Activated T-helper 2 cell treated with anti-CD3 and anti-CD28 coated beads, Interferon-gamma antibody, Interleukin-2, Interleukin-4, amounts not matched to agents 10 μg/mL and 5 μg/mL and 100 μg/mL, durations not matched to agents 14 hours and 24 hours and 36 hours (primary cell): ENCODE measurements around the gene INSM1. TPM values are rescaled to one million over a fixed set of nuclear protein-coding genes. Genes with fewer than 3 reads are reported as not detected.

ENCODE experiments used
- DNase-seq: peaks from one replicate; pipeline ENCODE4 v3.0.0; 2021; ENCODE audit warnings: low spot score
- H3K27ac Mint-ChIP-seq: one replicate; pipeline ENCODE4 v1.8.0; 2021; ENCODE audit warnings: mixed read lengths
- H3K27me3 Mint-ChIP-seq: one replicate; pipeline ENCODE4 v1.8.0; 2021; ENCODE audit warnings: low read depth, mixed read lengths
- H3K36me3 Mint-ChIP-seq: one replicate; pipeline ENCODE4 v1.8.0; 2021; ENCODE audit warnings: low read depth, mixed read lengths
- H3K4me1 Mint-ChIP-seq: one replicate; pipeline ENCODE4 v1.8.0; 2021; ENCODE audit warnings: low read depth, mixed read lengths
- H3K4me3 Mint-ChIP-seq: one replicate; pipeline ENCODE4 v1.8.0; 2021; ENCODE audit warnings: low read depth, mild to moderate bottlenecking, moderate library complexity, mixed read lengths
- H3K9me3 Mint-ChIP-seq: one replicate; pipeline ENCODE4 v1.8.0; 2021; ENCODE audit warnings: mixed read lengths
- intact Hi-C: fragments of 100-400 bp; cut with micrococcal nuclease; formaldehyde crosslinking; loops from one replicate; pipeline ENCODE4 v1.15.1; 2023
- total RNA-seq: library from RNA; stranded (reverse); gene quantifications from 2 replicates; pipeline ENCODE4 v1.2.3, GENCODE V29; 2022

INSM1 gene
- total RNA-seq, 1 donor from 2014 or later, result 31.5 TPM

GRCh38 chr20:20386192-20386591 lies 18.3 kb downstream of the INSM1 start:
- Mint-ChIP-seq H3K36me3 (no peaks in the 10 kb centered on the region), H3K9me3 (no peaks in the 10 kb centered on the region), H3K27ac (no peak overlapping the region), H3K4me3 (no peak overlapping the region), H3K4me1 (no peaks in the 10 kb centered on the region), H3K27me3 (no peaks in the 10 kb centered on the region)
- no peak for DNase-seq
- intact Hi-C loops, result no loop called here

GRCh38 chr20:20390393-20390792 lies 22.5 kb downstream of the INSM1 start:
- Mint-ChIP-seq H3K4me3 (no peak overlapping the region), H3K36me3 (peaks cover 6% of the 10 kb centered on the region), H3K27ac (no peak overlapping the region), H3K27me3 (no peaks in the 10 kb centered on the region), H3K9me3 (no peaks in the 10 kb centered on the region), H3K4me1 (no peaks in the 10 kb centered on the region)
- intact Hi-C loops, result no loop called here
- DNase-seq, result no peak

- Mint-ChIP-seq H3K36me3 (peaks cover 6% of the 10 kb centered on the region), H3K9me3 (no peaks in the 10 kb centered on the region), H3K4me3 (no peak overlapping the region), H3K27me3 (no peaks in the 10 kb centered on the region), H3K4me1 (no peaks in the 10 kb centered on the region), H3K27ac (no peak overlapping the region)
- intact Hi-C loops, result no loop called here
- DNase-seq, result no peak
Measured at GRCh38 chr20:20391115-20391514, 23.2 kb downstream of the INSM1 start.

- H3K9me3 Mint-ChIP-seq, result no peaks in the 10 kb centered on the region
- H3K27me3 Mint-ChIP-seq, result no peaks in the 10 kb centered on the region
- H3K4me1 Mint-ChIP-seq, result no peaks in the 10 kb centered on the region
- no peak overlapping the region for H3K4me3 Mint-ChIP-seq
- H3K27ac Mint-ChIP-seq, result no peak overlapping the region
- DNase-seq, result no peak
- intact Hi-C loops, result no loop called here
- peaks cover 6% of the 10 kb centered on the region for H3K36me3 Mint-ChIP-seq
Measured at GRCh38 chr20:20391766-20392165, 23.9 kb downstream of the INSM1 start.

DNA sequence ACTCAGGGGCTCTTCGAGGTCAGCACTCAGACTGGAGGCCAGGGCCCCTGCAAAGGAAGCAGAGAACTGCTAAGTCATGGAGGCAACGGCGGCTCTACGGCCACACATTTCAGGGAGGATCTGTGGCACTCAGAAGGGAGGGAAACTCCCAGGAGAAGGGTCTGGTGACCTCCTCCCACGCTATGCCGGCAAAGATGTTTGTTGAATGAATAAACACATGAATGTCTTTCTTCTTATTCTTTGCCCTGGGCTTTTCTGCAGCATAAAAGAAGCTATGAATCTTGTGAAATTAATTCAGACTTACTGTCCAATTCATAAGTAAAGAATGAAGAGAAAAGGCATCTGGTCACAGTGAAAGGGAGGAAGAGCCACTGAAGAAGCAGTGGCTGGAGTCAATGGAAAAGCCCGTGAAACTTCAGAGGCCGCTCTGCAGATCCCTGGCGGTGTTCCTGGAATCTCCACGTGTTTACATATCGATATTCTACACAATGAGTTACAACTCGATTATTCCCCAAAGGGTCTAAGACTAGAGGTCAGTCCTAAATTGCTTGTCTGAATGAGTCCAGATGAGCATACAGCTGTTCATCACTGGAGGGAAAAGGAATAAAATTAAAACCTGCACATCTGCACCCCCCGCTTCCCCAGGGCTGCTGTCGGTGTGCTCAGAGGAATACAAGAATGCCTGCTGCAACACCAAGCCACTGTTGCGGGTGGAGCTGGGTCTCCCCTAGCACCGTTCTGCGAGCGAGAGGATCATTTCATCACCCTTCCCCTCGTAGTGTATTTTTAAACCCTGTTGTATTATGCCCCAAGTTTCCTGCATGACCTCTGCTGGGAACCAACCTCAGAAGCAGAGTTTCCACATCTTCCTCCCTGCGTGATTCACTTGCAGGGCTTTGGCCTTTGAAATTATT lies 25.6 kb downstream of the INSM1 start:
- H3K9me3 Mint-ChIP-seq, result no peaks in the 10 kb centered on the region
- peaks cover 6% of the 10 kb centered on the region for H3K36me3 Mint-ChIP-seq
- intact Hi-C loops, result no loop called here
- no peak overlapping the region for H3K27ac Mint-ChIP-seq
- no peaks in the 10 kb centered on the region for H3K27me3 Mint-ChIP-seq
- no peaks in the 10 kb centered on the region for H3K4me1 Mint-ChIP-seq
- no peak for DNase-seq
- no peak overlapping the region for H3K4me3 Mint-ChIP-seq

DNA sequence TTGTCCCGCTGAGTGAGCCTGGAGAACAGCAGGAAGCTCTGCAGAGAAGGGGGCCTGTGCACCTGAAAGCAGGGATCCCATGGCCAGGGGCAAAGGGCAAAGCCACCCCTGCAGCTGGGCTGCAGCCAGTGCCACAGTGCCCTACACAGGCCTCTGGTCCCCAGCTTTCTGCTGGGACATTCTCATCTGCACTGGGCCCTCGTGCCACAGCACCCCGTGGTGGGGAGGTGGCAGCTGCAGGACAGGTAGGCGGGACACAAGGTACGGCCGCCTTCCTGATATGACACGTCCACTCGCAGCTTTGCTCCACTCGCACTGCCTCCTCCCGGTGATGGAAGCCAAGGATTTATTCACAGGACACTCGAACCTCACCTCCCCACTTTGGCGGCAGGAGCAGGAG lies 27.2 kb downstream of the INSM1 start:
- H3K9me3 Mint-ChIP-seq, result no peaks in the 10 kb centered on the region
- no peak overlapping the region for H3K27ac Mint-ChIP-seq
- H3K27me3 Mint-ChIP-seq, result no peaks in the 10 kb centered on the region
- intact Hi-C loops, result no loop called here
- no peaks in the 10 kb centered on the region for H3K4me1 Mint-ChIP-seq
- H3K36me3 Mint-ChIP-seq, result peaks cover 6% of the 10 kb centered on the region
- no peak for DNase-seq
- no peak overlapping the region for H3K4me3 Mint-ChIP-seq

- intact Hi-C loops, result no loop called here
- no peaks in the 10 kb centered on the region for H3K4me1 Mint-ChIP-seq
- H3K27ac Mint-ChIP-seq, result no peak overlapping the region
- peaks cover 6% of the 10 kb centered on the region for H3K36me3 Mint-ChIP-seq
- DNase-seq, result no peak
- H3K9me3 Mint-ChIP-seq, result no peaks in the 10 kb centered on the region
- H3K4me3 Mint-ChIP-seq, result no peak overlapping the region
- H3K27me3 Mint-ChIP-seq, result no peaks in the 10 kb centered on the region
Measured at GRCh38 chr20:20395903-20396568, 28.1 kb downstream of the INSM1 start.

- Mint-ChIP-seq H3K27me3 (no peaks in the 10 kb centered on the region), H3K4me1 (no peaks in the 10 kb centered on the region), H3K27ac (no peak overlapping the region), H3K4me3 (no peak overlapping the region), H3K9me3 (no peaks in the 10 kb centered on the region), H3K36me3 (peaks cover 6% of the 10 kb centered on the region)
- intact Hi-C loops, result no loop called here
- no peak for DNase-seq
Measured at GRCh38 chr20:20396794-20397193, 28.9 kb downstream of the INSM1 start.

GRCh38 chr20:20398123-20398522 lies 30.2 kb downstream of the INSM1 start:
- no peaks in the 10 kb centered on the region for H3K9me3 Mint-ChIP-seq
- no peak overlapping the region for H3K27ac Mint-ChIP-seq
- H3K27me3 Mint-ChIP-seq, result no peaks in the 10 kb centered on the region
- intact Hi-C loops, result no loop called here
- DNase-seq, result no peak
- H3K4me1 Mint-ChIP-seq, result no peaks in the 10 kb centered on the region
- H3K36me3 Mint-ChIP-seq, result no peaks in the 10 kb centered on the region
- H3K4me3 Mint-ChIP-seq, result no peak overlapping the region

DNA sequence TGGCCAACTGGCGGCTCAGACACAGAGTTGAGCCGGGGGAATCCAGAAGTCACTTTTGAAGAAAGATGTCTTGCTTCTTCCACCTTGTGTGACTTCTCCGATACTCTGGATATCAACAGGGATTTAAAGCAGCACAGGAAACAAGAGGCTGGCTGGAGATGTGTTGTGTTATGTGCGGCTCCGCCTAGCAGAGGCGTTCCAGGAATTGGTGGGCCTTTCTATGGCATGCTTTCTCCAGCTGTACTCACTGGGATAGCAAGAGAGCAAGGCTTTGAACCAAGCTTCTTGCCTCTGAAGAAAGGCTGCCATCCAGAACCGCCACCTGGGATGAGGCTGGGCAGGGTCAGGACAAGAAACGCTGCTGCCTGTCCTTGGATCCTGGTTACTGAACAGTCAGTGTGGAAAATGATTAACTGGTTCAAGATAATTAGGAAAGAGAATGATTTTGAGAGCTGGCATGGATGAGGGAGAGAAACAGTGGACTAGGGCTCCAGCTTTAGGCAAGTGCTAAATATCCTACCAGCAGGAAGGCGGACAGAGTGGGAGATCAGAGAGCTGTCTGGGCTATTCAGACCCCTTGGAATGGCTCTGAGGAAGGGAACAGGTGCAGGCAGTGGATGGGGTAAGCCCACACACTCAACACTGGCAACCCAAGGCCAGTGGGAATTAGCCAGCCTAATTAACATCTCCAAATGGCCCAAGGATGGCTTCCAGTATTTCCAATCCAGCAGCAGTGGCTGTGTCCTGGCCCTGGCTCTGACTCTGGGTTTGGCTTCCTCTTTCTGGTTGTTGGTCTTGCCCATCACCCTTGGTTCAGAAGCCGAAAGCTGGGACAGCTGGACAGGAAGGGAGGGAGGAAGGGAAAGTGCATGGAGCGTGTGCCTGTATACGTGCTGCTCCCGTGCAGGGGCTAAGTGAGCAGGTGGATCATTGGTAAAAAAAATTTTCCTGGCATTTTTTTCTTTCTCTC lies 31.9 kb downstream of the INSM1 start:
- H3K4me3 Mint-ChIP-seq, result no peak overlapping the region
- intact Hi-C loops, result no loop called here
- no peaks in the 10 kb centered on the region for H3K36me3 Mint-ChIP-seq
- no peaks in the 10 kb centered on the region for H3K27me3 Mint-ChIP-seq
- no peak overlapping the region for H3K27ac Mint-ChIP-seq
- DNase-seq, result no peak
- H3K9me3 Mint-ChIP-seq, result no peaks in the 10 kb centered on the region
- H3K4me1 Mint-ChIP-seq, result peaks cover under 1% of the 10 kb centered on the region

DNA sequence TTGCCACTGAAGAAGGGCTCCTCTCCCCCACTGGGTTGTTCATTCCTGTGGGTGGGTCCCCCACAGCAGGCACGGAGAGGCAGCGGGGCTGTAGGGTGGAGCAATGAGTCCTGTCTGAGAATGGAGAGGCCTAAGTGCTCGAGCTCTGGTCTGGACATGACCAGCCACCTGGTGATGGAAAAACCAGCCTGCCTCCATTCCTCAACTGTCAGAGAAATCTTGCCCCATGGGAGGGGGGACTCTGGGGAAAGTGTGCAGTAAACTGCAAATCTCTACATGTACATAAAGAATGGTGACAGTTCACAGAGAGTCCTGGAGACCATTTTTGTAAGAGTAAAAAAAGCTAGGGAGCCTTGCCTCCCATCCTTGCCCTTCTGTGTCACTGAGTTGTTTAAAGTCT lies 34.1 kb downstream of the INSM1 start:
- Mint-ChIP-seq H3K4me3 (no peak overlapping the region), H3K36me3 (peaks cover 6% of the 10 kb centered on the region), H3K27me3 (no peaks in the 10 kb centered on the region)

DNA sequence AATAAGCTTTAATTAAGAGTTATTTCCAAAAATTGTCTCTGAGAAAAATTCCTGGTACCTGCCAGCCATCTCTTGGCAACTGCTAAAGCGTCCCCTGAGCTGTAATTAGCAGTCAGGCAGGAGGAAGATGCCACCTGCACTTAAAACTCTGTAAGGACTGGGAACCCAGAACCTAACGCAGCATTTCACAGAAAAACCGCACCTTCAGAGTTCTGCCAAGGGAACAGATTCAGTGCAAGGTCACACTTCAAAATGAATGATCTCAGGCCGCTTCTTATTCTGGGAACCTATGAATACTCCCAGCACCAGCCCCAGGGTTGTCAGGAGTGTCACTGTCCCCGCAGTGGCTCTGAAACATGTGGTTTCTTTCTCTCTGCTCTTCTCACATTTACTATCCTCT lies 36.7 kb downstream of the INSM1 start:
- intact Hi-C loops, result no loop called here
- Mint-ChIP-seq H3K27ac (peak overlapping the region; percentile 40), H3K4me3 (no peak overlapping the region), H3K9me3 (no peaks in the 10 kb centered on the region), H3K36me3 (peaks cover 13% of the 10 kb centered on the region), H3K27me3 (no peaks in the 10 kb centered on the region), H3K4me1 (peaks cover 8% of the 10 kb centered on the region)
- DNase-seq, result no peak

More for the DNA sequence above, 34.1 kb downstream of the INSM1 start:
- H3K9me3 Mint-ChIP-seq, result no peaks in the 10 kb centered on the region
- peaks cover 6% of the 10 kb centered on the region for H3K4me1 Mint-ChIP-seq
- H3K27ac Mint-ChIP-seq, result no peak overlapping the region
- no peak for DNase-seq
- intact Hi-C loops, result no loop called here
